GM12878 (cell line): ENCODE measurements around the gene C16orf96.

Experiments
- EZH2 ChIP-seq: IDR thresholded peaks from 2 replicates; pipeline ENCODE4 v1.6.1; 2012; ENCODE audit warnings: low read depth, mild to moderate bottlenecking, control low read depth, inconsistent platforms, low read length, borderline replicate concordance; ENCODE audit not compliant: control insufficient read depth
- JUND ChIP-seq: IDR thresholded peaks from 2 replicates; pipeline ENCODE4 v1.6.1; 2012; ENCODE audit warnings: low read depth, mild to moderate bottlenecking, low read length, improper control_type of control experiment, moderate library complexity
- MXI1 ChIP-seq: fragments of 150-350 bp; IDR thresholded peaks from 2 replicates; pipeline ENCODE4 v1.6.1; 2011; ENCODE audit warnings: low read depth, mild to moderate bottlenecking, inconsistent platforms, low read length, improper control_type of control experiment
- NFYA ChIP-seq: IDR thresholded peaks from 2 replicates; pipeline ENCODE4 v1.6.1; 2011; ENCODE audit warnings: low read depth, mild to moderate bottlenecking, low read length, improper control_type of control experiment, borderline replicate concordance
- NFYB ChIP-seq: IDR thresholded peaks from 2 replicates; pipeline ENCODE4 v1.6.1; 2011; ENCODE audit warnings: low read depth, mild to moderate bottlenecking, low read length, improper control_type of control experiment, moderate library complexity; ENCODE audit not compliant: insufficient read depth
- POLR2A ChIP-seq: IDR thresholded peaks from 2 replicates; pipeline ENCODE4 v1.6.1; 2011; ENCODE audit warnings: low read depth, mild to moderate bottlenecking, low read length
- POLR2AphosphoS5 ChIP-seq: IDR thresholded peaks from 2 replicates; pipeline ENCODE4 v1.6.1; 2011; ENCODE audit warnings: mild to moderate bottlenecking, low read length, inconsistent platforms
- RELA ChIP-seq: fragments of 450-650 bp; IDR thresholded peaks from 2 replicates; pipeline ENCODE4 v1.8.0; 2014; ENCODE audit warnings: borderline replicate concordance; ENCODE audit not compliant: partially characterized antibody

DNA sequence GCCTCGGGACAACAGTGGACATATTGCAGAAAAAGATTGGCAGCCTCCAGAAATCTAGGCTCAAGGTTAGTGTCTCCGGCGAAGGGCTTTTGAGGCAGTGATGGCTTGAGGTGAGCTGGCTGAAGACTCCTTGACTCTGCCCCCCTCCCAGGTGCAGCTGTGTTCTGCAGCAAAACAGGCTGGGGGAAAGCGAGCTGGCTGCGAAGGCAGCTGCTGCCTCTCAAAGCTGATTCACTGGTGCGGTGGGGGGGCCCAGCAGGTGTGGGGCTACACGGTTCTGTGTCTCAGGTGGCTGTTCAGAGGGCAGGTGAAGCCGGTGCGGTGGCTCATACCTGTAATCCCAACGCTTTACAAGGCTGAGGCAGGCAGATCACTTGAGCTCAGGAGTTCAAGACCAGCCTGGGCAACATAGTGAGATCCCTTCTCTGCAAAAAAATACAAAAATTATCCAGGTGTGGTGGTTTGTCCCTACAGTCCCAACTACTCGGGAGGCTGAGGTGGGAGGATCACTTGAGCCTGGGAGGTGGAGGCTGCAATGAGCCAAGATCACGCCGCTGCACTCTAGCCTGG, 22.9 kb downstream of the C16orf96 start:
- TF ChIP-seq MXI1 (no peak), POLR2A (no peak), NFYA (no peak), JUND (no peak), NFYB (no peak), RELA (no peak), POLR2AphosphoS5 (no peak), EZH2 (no peak)
